Tongue (tissue), 2 donors: Measurements from ENCODE around the gene SLC1A5. TPM values are rescaled to one million over a fixed set of nuclear protein-coding genes. Genes with fewer than 3 reads are reported as not detected.
"Not testable (repeated sequence)": the region's sequence is repeated elsewhere in the genome, so short reads cannot be mapped to it uniquely, and the experiment has no call there.

Experiments used
- DNase-seq: peaks from one replicate; pipeline ENCODE4 v3.0.0-alpha.2; 2015
- total RNA-seq: library from RNA; depleted of rRNA; stranded (reverse); fragments of >200 nt; gene quantifications from one replicate; pipeline ENCODE4 v1.2.3, GENCODE V29; 2014

The SLC1A5 gene
- 16.4 TPM for total RNA-seq

- DNase-seq: peak; percentile 97
These were observed at the start of gene SLC1A5 for GRCh38 chr19:46788262-46788967. SLC1A5 (minus strand) TSS chr19:46788594; CDS start chr19:46787965, 629 bp downstream.

GRCh38 chr19:46838160-46838559, 49.8 kb upstream of the SLC1A5 start:
- no peak for DNase-seq

GRCh38 chr19:46834984-46835383, 46.6 kb upstream of the SLC1A5 start:
- no peak for DNase-seq

GRCh38 chr19:46834121-46834520, 45.7 kb upstream of the SLC1A5 start:
- DNase-seq: peak; percentile 49

GRCh38 chr19:46830864-46831263, 42.5 kb upstream of the SLC1A5 start:
- DNase-seq: no peak

- DNase-seq: no peak
These were observed 40.1 kb upstream of the SLC1A5 start for GRCh38 chr19:46828484-46828883.

- no peak for DNase-seq
These were observed 37.3 kb upstream of the SLC1A5 start for GRCh38 chr19:46825731-46826055.

- no peak for DNase-seq
These were observed 36.7 kb upstream of the SLC1A5 start for GRCh38 chr19:46824890-46825730.

- no peak for DNase-seq
These were observed 34.7 kb upstream of the SLC1A5 start for GRCh38 chr19:46823049-46823448.

GRCh38 chr19:46822410-46822787, 34.0 kb upstream of the SLC1A5 start:
- DNase-seq: not testable (repeated sequence)

GRCh38 chr19:46821512-46822409, 33.4 kb upstream of the SLC1A5 start:
- DNase-seq: peak; percentile 66

GRCh38 chr19:46818812-46819211, 30.4 kb upstream of the SLC1A5 start:
- no peak for DNase-seq

GRCh38 chr19:46815833-46816627, 27.6 kb upstream of the SLC1A5 start:
- DNase-seq: no peak

GRCh38 chr19:46813839-46814358, 25.5 kb upstream of the SLC1A5 start:
- peak; percentile 56 for DNase-seq

GRCh38 chr19:46812977-46813838, 24.8 kb upstream of the SLC1A5 start:
- no peak for DNase-seq

GRCh38 chr19:46809534-46810272, 21.3 kb upstream of the SLC1A5 start:
- no peak for DNase-seq

GRCh38 chr19:46806656-46807055, 18.3 kb upstream of the SLC1A5 start:
- no peak for DNase-seq

- DNase-seq: not testable (repeated sequence)
These were observed 16.0 kb upstream of the SLC1A5 start for GRCh38 chr19:46804432-46804831.

- no peak for DNase-seq
These were observed 15.2 kb upstream of the SLC1A5 start for GRCh38 chr19:46803555-46803954.

- no peak for DNase-seq
These were observed 13.8 kb upstream of the SLC1A5 start for GRCh38 chr19:46802152-46802551.
